ENCODE data around the gene FGD3. TPM values are rescaled to one million over a fixed set of nuclear protein-coding genes. Genes with fewer than 3 reads are reported as not detected.

Gene FGD3
- total and polyA plus RNA-seq, 9 of the 15 experiments (the other 6 are each of a cell fraction or from before 2014, with no cell fraction given) = 0.07 to 1.3 (median 0.29) TPM

DNA sequence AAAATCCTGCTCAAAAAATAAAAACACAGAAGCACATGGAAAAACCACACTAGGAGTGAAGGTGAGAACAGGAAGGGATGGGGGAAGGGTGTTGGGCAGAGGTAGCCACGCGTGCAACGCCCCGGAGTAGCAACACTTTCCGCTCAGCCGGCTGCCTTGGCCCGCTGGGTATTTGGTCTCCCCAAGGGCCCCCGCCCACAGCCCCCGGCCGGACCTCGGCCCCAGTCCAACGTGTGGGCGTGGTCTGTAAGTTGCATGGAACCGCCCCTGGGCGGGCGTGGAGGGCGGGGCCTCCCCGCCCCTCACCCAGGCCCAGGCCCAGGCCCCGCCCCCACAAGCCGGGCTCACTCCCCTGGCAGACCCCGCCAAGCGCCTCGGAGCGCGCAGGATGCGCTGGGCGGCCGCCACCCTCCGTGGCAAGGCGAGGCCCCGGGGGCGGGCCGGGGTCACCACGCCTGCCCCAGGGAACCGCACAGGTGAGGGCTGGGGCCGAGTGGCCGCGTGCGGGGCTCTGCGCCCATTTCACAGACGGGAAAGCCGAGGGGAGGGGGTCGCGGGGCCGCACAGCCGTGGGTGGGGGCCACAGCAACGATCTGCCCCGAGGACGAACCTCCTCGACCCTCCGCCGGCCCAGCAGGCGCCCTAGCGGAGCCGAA is 111.2 kb downstream of the FGD3 start, which contains the start of gene SUSD3 (continued):
- TF ChIP-seq, protein P1, sequence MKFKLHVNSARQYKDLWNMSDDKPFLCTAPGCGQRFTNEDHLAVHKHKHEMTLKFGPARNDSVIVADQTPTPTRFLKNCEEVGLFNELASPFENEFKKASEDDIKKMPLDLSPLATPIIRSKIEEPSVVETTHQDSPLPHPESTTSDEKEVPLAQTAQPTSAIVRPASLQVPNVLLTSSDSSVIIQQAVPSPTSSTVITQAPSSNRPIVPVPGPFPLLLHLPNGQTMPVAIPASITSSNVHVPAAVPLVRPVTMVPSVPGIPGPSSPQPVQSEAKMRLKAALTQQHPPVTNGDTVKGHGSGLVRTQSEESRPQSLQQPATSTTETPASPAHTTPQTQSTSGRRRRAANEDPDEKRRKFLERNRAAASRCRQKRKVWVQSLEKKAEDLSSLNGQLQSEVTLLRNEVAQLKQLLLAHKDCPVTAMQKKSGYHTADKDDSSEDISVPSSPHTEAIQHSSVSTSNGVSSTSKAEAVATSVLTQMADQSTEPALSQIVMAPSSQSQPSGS (CRISPR knock-in tag; IDR thresholded peaks at IDR 0.05) = no peak
- no peak for TF ChIP-seq POLR3A (IDR thresholded peaks at IDR 0.05; ENCODE audit: borderline replicate concordance, extremely low read depth, insufficient read depth, insufficient read length)
- TF ChIP-seq, protein P2, sequence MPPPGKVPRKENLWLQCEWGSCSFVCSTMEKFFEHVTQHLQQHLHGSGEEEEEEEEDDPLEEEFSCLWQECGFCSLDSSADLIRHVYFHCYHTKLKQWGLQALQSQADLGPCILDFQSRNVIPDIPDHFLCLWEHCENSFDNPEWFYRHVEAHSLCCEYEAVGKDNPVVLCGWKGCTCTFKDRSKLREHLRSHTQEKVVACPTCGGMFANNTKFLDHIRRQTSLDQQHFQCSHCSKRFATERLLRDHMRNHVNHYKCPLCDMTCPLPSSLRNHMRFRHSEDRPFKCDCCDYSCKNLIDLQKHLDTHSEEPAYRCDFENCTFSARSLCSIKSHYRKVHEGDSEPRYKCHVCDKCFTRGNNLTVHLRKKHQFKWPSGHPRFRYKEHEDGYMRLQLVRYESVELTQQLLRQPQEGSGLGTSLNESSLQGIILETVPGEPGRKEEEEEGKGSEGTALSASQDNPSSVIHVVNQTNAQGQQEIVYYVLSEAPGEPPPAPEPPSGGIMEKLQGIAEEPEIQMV (tag; conservative IDR thresholded peaks at IDR 0.05; ENCODE audit: low read depth) = no peak
- no peak for TF ChIP-seq MECOM (CRISPR knock-in tag; IDR thresholded peaks at IDR 0.05)
- no peak for TF ChIP-seq TCFL5 (CRISPR knock-in tag; conservative IDR thresholded peaks at IDR 0.05)
- no peak for TF ChIP-seq ZNF134 (CRISPR knock-in tag; conservative IDR thresholded peaks at IDR 0.05)
- TF ChIP-seq FOSL1 (tag; conservative IDR thresholded peaks at IDR 0.05) = no peak
- peak; percentile 88 for TF ChIP-seq CBX1 (IDR thresholded peaks at IDR 0.05; ENCODE audit: low read depth)
- TF ChIP-seq BDP1 (IDR thresholded peaks at IDR 0.05; ENCODE audit: insufficient read depth, insufficient read length) = no peak
- no peak for TF ChIP-seq RBM39 (optimal IDR thresholded peaks at IDR 0.05; ENCODE audit: low read depth, low read length)
- no peak for TF ChIP-seq SREBF1 (IDR thresholded peaks at IDR 0.05; ENCODE audit: borderline replicate concordance, low read depth, low read length)
- no peak for TF ChIP-seq ZNF699 (CRISPR knock-in tag; IDR thresholded peaks at IDR 0.05; ENCODE audit: insufficient replicate concordance)
- TF ChIP-seq TAF15 (IDR thresholded peaks at IDR 0.05; ENCODE audit: low read depth, low read length) = no peak
- TF ChIP-seq, protein P3, sequence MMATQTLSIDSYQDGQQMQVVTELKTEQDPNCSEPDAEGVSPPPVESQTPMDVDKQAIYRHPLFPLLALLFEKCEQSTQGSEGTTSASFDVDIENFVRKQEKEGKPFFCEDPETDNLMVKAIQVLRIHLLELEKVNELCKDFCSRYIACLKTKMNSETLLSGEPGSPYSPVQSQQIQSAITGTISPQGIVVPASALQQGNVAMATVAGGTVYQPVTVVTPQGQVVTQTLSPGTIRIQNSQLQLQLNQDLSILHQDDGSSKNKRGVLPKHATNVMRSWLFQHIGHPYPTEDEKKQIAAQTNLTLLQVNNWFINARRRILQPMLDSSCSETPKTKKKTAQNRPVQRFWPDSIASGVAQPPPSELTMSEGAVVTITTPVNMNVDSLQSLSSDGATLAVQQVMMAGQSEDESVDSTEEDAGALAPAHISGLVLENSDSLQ (IDR thresholded peaks at IDR 0.05) = no peak
- TF ChIP-seq, protein P4, sequence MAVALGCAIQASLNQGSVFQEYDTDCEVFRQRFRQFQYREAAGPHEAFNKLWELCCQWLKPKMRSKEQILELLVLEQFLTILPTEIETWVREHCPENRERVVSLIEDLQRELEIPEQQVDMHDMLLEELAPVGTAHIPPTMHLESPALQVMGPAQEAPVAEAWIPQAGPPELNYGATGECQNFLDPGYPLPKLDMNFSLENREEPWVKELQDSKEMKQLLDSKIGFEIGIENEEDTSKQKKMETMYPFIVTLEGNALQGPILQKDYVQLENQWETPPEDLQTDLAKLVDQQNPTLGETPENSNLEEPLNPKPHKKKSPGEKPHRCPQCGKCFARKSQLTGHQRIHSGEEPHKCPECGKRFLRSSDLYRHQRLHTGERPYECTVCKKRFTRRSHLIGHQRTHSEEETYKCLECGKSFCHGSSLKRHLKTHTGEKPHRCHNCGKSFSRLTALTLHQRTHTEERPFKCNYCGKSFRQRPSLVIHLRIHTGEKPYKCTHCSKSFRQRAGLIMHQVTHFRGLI (CRISPR knock-in tag; IDR thresholded peaks at IDR 0.05) = no peak
- TF ChIP-seq MTA3 (IDR thresholded peaks at IDR 0.05; ENCODE audit: borderline replicate concordance) = 0 out of 2 replicates have a peak, but pooled peaks have one; percentile 10
- TF ChIP-seq BCOR (IDR thresholded peaks at IDR 0.05) = peak; percentile 70
- no peak for TF ChIP-seq ZNF57 (CRISPR knock-in tag; IDR thresholded peaks at IDR 0.05)
- TF ChIP-seq ZNF668 (CRISPR knock-in tag; IDR thresholded peaks at IDR 0.05) = no peak
- TF ChIP-seq STAG1 (CRISPR knock-in tag; IDR thresholded peaks at IDR 0.05; ENCODE audit: borderline replicate concordance) = no peak
- peak; percentile 93 for TF ChIP-seq CHD4 (IDR thresholded peaks at IDR 0.05; ENCODE audit: insufficient read depth, insufficient replicate concordance, low read depth, low read length, poor library complexity, severe bottlenecking)
- TF ChIP-seq ZNF551 (CRISPR knock-in tag; IDR thresholded peaks at IDR 0.05) = no peak
- TF ChIP-seq MEF2A (IDR thresholded peaks at IDR 0.05; ENCODE audit: control insufficient read depth, low read depth, low read length) = no peak
- no peak for TF ChIP-seq CBFA2T2 (conservative IDR thresholded peaks at IDR 0.05)

Data from K562 (cell line).